Activated T-helper 17 cell treated with anti-CD3 and anti-CD28 coated beads, Interleukin-2, amount 50 U/mL, for 72 hours (primary cell): Measurements from ENCODE around the gene TCERG1. TPM values are rescaled to one million over a fixed set of nuclear protein-coding genes. Genes with fewer than 3 reads are reported as not detected.
"Not testable (repeated sequence)": the region's sequence is repeated elsewhere in the genome, so short reads cannot be mapped to it uniquely, and the experiment has no call there.

Experiments
- ATAC-seq: fragments of 150-1000 bp; cut with Tn5 transposase; replicated peaks from 2 replicates; pipeline ENCODE4 v1.10.0; 2021; ENCODE audit warnings: mild to moderate bottlenecking, moderate library complexity
- H3K27ac Mint-ChIP-seq: one replicate; pipeline ENCODE4 v1.8.0; 2022; ENCODE audit warnings: mixed read lengths
- H3K27me3 Mint-ChIP-seq: one replicate; pipeline ENCODE4 v1.8.0; 2022; ENCODE audit warnings: mixed read lengths
- H3K36me3 Mint-ChIP-seq: one replicate; pipeline ENCODE4 v1.8.0; 2022; ENCODE audit warnings: low read depth, mild to moderate bottlenecking, mixed read lengths
- H3K4me1 Mint-ChIP-seq: one replicate; pipeline ENCODE4 v1.8.0; 2022; ENCODE audit warnings: mixed read lengths
- H3K4me3 Mint-ChIP-seq: one replicate; pipeline ENCODE4 v1.8.0; 2022; ENCODE audit warnings: mild to moderate bottlenecking, mixed read lengths
- H3K9me3 Mint-ChIP-seq: one replicate; pipeline ENCODE4 v1.8.0; 2022; ENCODE audit warnings: mixed read lengths
- total RNA-seq, 2 donors: library from RNA; stranded (reverse); gene quantifications; one replicate each; pipeline ENCODE4 v1.2.3, GENCODE V29; 2022

The TCERG1 gene
- total RNA-seq, 2 donors from 2014 or later, result 84.1 to 110 TPM

DNA sequence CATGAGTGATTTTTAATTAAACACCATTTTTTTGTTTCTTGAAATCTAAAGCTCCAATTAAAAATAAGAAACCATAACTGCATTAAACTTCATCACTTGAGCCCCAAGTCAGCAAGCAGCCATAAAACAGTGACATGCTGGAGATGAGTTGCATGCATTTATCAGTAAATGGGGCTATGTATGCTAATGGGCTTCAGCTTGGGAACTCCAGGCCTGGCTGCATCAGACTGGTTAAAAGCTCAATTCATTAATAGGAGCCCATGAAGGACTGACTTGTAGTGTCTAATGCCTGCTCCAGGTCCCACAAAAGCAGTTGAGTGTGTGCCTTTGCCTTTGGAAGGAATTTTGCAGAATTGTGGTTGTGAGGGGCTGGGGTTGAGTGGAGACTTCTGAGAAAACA lies 102.5 kb downstream of the TCERG1 start:
- no peaks in the 10 kb centered on the region for H3K9me3 Mint-ChIP-seq
- H3K27me3 Mint-ChIP-seq, result peaks cover 7% of the 10 kb centered on the region

DNA sequence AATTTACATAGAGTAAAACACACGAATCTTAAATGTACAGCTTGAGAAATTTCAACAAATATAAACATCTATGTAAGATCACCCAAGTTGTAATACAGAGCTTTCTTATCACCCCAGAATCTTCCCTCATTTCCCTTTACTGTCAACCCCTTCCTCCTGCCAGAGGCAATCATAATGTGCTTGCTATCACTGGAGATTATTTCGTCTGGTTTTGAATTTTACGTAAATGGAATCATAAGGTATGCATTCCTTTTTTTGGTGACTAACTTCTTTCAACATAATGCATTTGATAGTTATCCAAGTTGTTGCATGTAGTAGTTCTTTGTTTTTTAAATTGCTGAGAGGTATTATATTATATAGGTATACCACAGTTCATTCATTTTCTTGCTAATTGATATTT lies 106.3 kb downstream of the TCERG1 start:
- Mint-ChIP-seq H3K4me3 (no peak overlapping the region), H3K36me3 (no peaks in the 10 kb centered on the region), H3K27ac (no peak overlapping the region), H3K27me3 (peaks cover 10% of the 10 kb centered on the region), H3K9me3 (no peaks in the 10 kb centered on the region), H3K4me1 (no peaks in the 10 kb centered on the region)
- ATAC-seq, result no peak

More for the DNA sequence above, 102.5 kb downstream of the TCERG1 start:
- H3K36me3 Mint-ChIP-seq, result no peaks in the 10 kb centered on the region
- no peak for ATAC-seq
- no peak overlapping the region for H3K4me3 Mint-ChIP-seq
- H3K4me1 Mint-ChIP-seq, result no peaks in the 10 kb centered on the region
- H3K27ac Mint-ChIP-seq, result no peak overlapping the region

DNA sequence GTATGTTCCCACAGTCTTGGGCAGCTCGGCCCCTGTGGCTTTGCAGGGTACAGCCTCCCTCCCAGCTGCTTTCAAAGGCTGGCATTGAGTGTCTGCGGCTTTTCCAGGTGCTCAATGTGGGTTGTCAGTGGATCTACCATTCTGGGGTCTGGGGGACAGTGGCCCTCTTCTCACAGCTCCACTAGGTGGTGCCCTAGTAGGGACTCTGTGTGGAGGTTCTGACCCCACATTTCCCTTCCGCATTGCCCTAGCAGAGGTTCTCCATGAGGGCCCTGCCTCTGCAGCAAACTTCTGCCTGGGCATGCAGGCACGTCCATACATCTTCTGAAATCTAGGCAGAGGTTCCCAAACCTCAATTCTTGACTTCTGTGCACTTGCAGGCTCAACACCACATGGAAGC lies 109.8 kb downstream of the TCERG1 start:
- H3K9me3 Mint-ChIP-seq, H3K27me3 Mint-ChIP-seq, H3K4me1 Mint-ChIP-seq, H3K36me3 Mint-ChIP-seq, H3K27ac Mint-ChIP-seq, H3K4me3 Mint-ChIP-seq, ATAC-seq: not testable (repeated sequence)

DNA sequence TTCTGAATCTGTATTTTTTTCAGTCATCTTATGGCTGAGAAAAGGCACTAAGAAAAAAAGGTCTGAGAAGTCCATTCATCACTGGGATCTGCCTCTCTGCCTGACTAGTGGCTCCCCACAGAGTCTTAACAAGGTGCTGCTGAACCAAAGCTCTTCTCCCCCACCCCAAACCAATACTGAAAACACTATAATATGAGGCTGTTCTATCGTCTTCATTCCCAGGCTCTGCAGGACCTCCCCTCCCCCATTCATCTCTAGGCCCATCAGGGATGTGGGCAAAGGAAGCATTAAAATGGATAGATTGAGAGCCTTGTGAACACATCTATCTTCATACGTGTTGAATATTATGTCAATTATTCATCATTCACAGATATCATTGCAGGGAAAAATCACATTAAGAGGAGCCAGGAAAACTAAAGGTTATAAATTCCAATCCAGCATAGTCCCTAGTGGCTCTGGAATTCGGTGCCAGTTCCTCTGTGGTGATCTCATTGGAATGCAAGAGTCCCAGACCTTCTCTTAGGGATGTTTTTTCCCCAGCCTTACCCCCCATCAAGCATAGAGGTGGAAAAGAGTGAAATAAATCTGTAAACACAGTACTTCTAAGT lies 113.2 kb downstream of the TCERG1 start:
- Mint-ChIP-seq H3K36me3 (no peaks in the 10 kb centered on the region), H3K27me3 (peaks cover 7% of the 10 kb centered on the region), H3K4me1 (no peaks in the 10 kb centered on the region), H3K9me3 (no peaks in the 10 kb centered on the region), H3K4me3 (no peak overlapping the region), H3K27ac (no peak overlapping the region)
- no peak for ATAC-seq

Other genes starting within 250 kb of the TCERG1 start
- gene RBM27, start 243.7 kb upstream of the TCERG1 start, total RNA-seq, result 10 to 100 TPM; 20.7 to 21.7 TPM
- not detected for gene POU4F3, start 108.5 kb upstream of the TCERG1 start, total RNA-seq
- gene GPR151, start 68.9 kb downstream of the TCERG1 start, total RNA-seq, result not detected